ENCODE results near the gene DPAGT1. TPM values are rescaled to one million over a fixed set of nuclear protein-coding genes. Genes with fewer than 3 reads are reported as not detected.

Gene DPAGT1
- total and polyA plus RNA-seq, 12 donors = 26.8 to 73.9 (median 50.2) TPM

DNA sequence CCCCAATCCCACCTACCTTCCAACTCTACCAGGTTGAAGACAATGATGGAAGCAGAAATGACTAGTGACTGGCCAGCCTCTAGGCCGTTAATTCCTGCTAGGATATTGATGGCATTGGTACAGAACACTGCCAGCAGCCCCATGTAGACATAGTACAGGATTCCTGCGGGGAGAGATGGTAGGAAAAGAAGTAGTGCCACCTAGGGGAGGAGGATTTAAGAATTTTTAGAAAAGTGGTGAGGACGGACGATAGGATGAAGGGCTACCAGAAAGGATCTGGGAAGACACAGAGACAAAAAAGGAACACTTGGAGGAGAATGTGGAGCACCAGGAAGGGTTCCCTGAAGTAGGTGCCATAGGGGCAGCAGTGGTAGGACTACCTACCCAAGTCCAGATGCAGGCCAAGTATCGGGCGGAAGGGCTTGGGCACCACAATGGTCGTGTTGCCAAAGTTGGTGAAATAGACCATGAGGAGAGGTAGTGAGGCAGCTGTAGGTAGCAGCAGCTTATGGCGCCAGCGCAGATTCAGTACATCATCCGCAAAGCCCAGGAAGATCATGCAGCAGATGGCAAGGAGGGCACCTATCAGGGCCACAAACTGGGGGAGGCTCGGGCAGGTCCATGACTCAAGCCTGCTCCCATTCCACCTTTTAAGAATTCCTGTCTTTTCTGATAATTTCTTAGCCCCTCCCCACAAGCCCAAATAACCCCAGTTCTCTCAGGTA lies 1.2 kb downstream of the DPAGT1 start:
- no peaks in the 10 kb centered on the region for H3K27me3 ChIP-seq
- peak in 1 of 7 donors; percentile 26 for DNase-seq
- WGBS, 4 donors = 46 to 56% (median 50%) methylated on average over 11 of the region's 11 CpGs
- H3K4me3 ChIP-seq = peak overlapping the region in 1 of 4 donors; percentile 76
- no peaks in the 10 kb centered on the region for H3K9me3 ChIP-seq (replicated peaks in 1 of 3)
- peaks cover 22 to 30% of the 10 kb centered on the region in 2 donors for H3K4me1 ChIP-seq (replicated peaks in 1 of 2)
- peaks cover 0 to 19% of the 10 kb centered on the region in 2 donors for H3K36me3 ChIP-seq (replicated peaks in 1 of 2)
- no peak overlapping the region for H3K27ac ChIP-seq
- TF ChIP-seq, protein P1, sequence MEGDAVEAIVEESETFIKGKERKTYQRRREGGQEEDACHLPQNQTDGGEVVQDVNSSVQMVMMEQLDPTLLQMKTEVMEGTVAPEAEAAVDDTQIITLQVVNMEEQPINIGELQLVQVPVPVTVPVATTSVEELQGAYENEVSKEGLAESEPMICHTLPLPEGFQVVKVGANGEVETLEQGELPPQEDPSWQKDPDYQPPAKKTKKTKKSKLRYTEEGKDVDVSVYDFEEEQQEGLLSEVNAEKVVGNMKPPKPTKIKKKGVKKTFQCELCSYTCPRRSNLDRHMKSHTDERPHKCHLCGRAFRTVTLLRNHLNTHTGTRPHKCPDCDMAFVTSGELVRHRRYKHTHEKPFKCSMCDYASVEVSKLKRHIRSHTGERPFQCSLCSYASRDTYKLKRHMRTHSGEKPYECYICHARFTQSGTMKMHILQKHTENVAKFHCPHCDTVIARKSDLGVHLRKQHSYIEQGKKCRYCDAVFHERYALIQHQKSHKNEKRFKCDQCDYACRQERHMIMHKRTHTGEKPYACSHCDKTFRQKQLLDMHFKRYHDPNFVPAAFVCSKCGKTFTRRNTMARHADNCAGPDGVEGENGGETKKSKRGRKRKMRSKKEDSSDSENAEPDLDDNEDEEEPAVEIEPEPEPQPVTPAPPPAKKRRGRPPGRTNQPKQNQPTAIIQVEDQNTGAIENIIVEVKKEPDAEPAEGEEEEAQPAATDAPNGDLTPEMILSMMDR (IDR thresholded peaks at IDR 0.05) = peak in 3 of 6 experiments; percentile 15 to 35 (median 17)
- no peak for TF ChIP-seq POLR2A (IDR thresholded peaks at IDR 0.05)
- intact Hi-C loops (cut with DNase I) = no loop called here

DNA sequence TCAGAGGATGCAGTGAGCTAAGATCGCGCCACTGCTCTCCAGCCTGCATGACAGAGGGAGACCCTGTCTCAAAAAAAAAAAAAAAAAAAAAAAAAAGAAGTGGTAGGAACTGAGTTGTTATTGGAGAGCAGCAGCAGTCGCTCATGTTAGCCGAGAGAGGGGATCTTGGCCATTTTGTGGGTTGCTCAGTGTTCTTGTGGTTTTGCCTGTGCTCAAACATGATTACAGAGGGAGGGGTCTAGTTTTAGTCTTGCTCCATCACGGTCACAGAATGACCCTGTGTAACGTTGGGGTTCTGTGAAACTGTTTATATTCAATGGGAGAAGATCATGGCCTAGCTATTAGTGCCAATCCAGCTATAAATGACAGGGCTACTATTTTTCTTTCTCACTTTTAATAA lies 1.9 kb downstream of the DPAGT1 start:
- TF ChIP-seq POLR2A (IDR thresholded peaks at IDR 0.05) = no peak
- TF ChIP-seq, protein P1 (IDR thresholded peaks at IDR 0.05) = no peak
- Histone ChIP-seq H3K36me3 (replicated peaks in 1 of 2) (peaks cover 0 to 19% of the 10 kb centered on the region in 2 donors), H3K4me3 (no peak overlapping the region), H3K27me3 (no peaks in the 10 kb centered on the region), H3K4me1 (replicated peaks in 1 of 2) (peaks cover 22 to 30% of the 10 kb centered on the region in 2 donors), H3K9me3 (replicated peaks in 1 of 3) (no peaks in the 10 kb centered on the region), H3K27ac (no peak overlapping the region)
- WGBS, 4 donors = 68 to 81% (median 76%) methylated on average over 6 of the region's 6 CpGs
- DNase-seq = no peak
- intact Hi-C loops (cut with DNase I) = no loop called here

DNA sequence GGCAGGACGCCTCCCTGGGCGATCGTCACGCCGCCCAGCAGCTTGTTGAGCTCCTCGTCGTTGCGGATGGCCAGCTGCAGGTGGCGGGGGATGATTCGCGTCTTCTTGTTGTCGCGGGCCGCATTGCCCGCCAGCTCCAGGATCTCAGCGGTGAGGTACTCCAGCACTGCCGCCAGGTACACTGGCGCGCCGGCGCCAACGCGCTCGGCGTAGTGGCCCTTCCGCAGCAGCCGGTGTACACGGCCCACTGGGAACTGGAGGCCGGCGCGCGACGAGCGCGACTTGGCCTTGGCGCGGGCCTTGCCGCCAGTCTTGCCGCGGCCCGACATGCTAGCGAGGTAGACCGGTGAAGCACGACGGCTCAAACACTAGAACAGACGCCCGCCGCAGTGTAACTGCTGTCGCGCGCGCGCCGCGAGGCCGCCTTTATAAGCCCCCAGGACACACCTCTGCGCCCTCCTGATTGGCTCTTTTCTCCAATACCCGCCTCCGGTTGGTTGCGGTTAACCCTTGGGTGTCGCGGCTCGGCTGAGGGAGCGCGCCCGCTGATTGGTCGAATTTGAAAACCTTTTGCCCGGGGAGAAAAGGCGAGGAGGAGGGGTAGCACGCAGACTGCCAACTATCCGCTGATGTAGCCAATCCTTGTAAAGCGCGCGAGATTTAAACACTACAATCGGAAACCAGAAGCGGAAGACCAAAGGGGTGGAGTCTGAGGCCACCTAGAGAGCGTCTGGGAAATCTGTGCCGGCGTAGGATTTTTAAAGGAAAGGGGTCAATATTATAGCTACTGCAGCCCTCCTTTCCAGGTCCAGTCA lies 6.4 kb downstream of the DPAGT1 start:
- 0 to 1% (median 0%) methylated on average over 19 to 79 of the region's 79 CpGs for WGBS, 4 donors
- intact Hi-C loops (cut with DNase I) = no loop called here
- TF ChIP-seq, protein P1 (IDR thresholded peaks at IDR 0.05) = peak in 2 of 6 experiments; percentile 5 to 46
- TF ChIP-seq POLR2A (IDR thresholded peaks at IDR 0.05) = peak; percentile 97 to 99
- Histone ChIP-seq H3K36me3 (replicated peaks in 1 of 2) (peaks cover 0 to 27% of the 10 kb centered on the region in 2 donors), H3K27ac (peak overlapping the region; percentile 6 to 96 (median 94)), H3K4me3 (peak overlapping the region; percentile 5 to 97 (median 50)), H3K9me3 (replicated peaks in 1 of 3) (no peaks in the 10 kb centered on the region), H3K27me3 (no peaks in the 10 kb centered on the region), H3K4me1 (replicated peaks in 1 of 2) (peaks cover 11 to 24% of the 10 kb centered on the region in 2 donors)
- peak; percentile 99 to 100 (median 100) for DNase-seq

DNA sequence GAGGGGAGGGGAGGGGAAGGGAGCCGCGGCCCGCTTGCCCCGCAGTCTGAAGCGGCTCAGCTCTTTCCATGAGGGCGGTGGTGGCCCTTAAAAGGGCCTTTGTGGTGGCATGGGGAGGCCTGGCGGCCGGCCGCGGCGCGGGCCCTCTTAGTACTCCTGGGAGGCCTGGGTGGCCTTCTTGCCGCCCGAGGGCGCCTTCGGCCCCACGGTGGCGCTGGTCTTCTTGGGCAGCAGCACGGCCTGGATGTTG lies 6.9 kb downstream of the DPAGT1 start:
- Histone ChIP-seq H3K4me1 (replicated peaks in 1 of 2) (peaks cover 8 to 19% of the 10 kb centered on the region in 2 donors), H3K4me3 (peak overlapping the region; percentile 5 to 97 (median 56)), H3K9me3 (replicated peaks in 1 of 3) (no peaks in the 10 kb centered on the region), H3K27me3 (no peaks in the 10 kb centered on the region), H3K36me3 (replicated peaks in 1 of 2) (peaks cover 0 to 27% of the 10 kb centered on the region in 2 donors), H3K27ac (peak overlapping the region; percentile 6 to 96 (median 94))
- DNase-seq = peak; percentile 81 to 93 (median 87)
- WGBS, 4 donors = 0 to 1% (median 0%) methylated on average over 8 to 19 of the region's 19 CpGs; no CpG with 5 or more reads in 1 of the 4 donors
- intact Hi-C loops (cut with DNase I) = no loop called here
- TF ChIP-seq, protein P1 (IDR thresholded peaks at IDR 0.05) = peak; percentile 55 to 74 (median 67)
- TF ChIP-seq POLR2A (IDR thresholded peaks at IDR 0.05) = no peak

Data from adrenal gland (tissue), 12 donors.